PC-9 (cell line): ENCODE measurements around the gene FUT7.

Experiments used
- CTCF ChIP-seq: fragments of 200-600 bp; sonication (generic); conservative IDR thresholded peaks from 2 replicates; pipeline ENCODE4 v1.6.1; 2017; ENCODE audit warnings: mixed run types, antibody characterized with exemption, mild to moderate bottlenecking, moderate library complexity
- EZH2 ChIP-seq: fragments of 200-600 bp; sonication (generic); IDR thresholded peaks from 2 replicates; pipeline ENCODE4 v1.8.0; 2017; ENCODE audit warnings: antibody characterized with exemption, low read depth

GRCh38 chr9:136984464-136985026, 47.3 kb downstream of the FUT7 start:
- TF ChIP-seq CTCF, result no peak
- TF ChIP-seq EZH2, result no peak
